Lower lobe of right lung (tissue), 2 donors: ENCODE data around the gene SYT3. TPM values are rescaled to one million over a fixed set of nuclear protein-coding genes. Genes with fewer than 3 reads are reported as not detected.

Source experiments
- ATAC-seq, 2 donors: fragments of 200-7000 bp; cut with Tn5 transposase; one replicate each; pipeline ENCODE4 v1.9.1; 2020 to 2022; ENCODE audit warnings: mild to moderate bottlenecking in 2 of 2, moderate library complexity in 2 of 2
- DNase-seq: peaks from one replicate; pipeline ENCODE4 v3.0.0-alpha.2; 2020
- H3K27ac ChIP-seq: fragments of 200-600 bp; one replicate; pipeline ENCODE4 v1.8.0; 2022
- H3K27me3 ChIP-seq: fragments of 200-600 bp; one replicate; pipeline ENCODE4 v1.8.0; 2022; ENCODE audit warnings: low read depth
- H3K36me3 ChIP-seq: fragments of 200-600 bp; one replicate; pipeline ENCODE4 v1.8.0; 2022; ENCODE audit warnings: mild to moderate bottlenecking
- H3K4me1 ChIP-seq: fragments of 200-600 bp; one replicate; pipeline ENCODE4 v1.8.0; 2022
- H3K4me3 ChIP-seq: fragments of 200-600 bp; one replicate; pipeline ENCODE4 v1.8.0; 2022; ENCODE audit warnings: mild to moderate bottlenecking
- H3K9me3 ChIP-seq: fragments of 200-600 bp; one replicate; pipeline ENCODE4 v1.8.0; 2022
- CTCF ChIP-seq: fragments of 200-600 bp; IDR thresholded peaks from one replicate; pipeline ENCODE4 v1.8.0; 2022; ENCODE audit warnings: antibody characterized with exemption, mild to moderate bottlenecking
- intact Hi-C: fragments of 100-400 bp; cut with DNase I; formaldehyde crosslinking; loops from one replicate; pipeline ENCODE4 v1.11.0; 2022
- total RNA-seq: library from RNA; stranded (reverse); fragmentation: NEBNext Ultra II Directional; extraction: Animal tissue kit (Norgen Biotek cat#: 25700); gene quantifications from one replicate; pipeline ENCODE4 v1.2.1, GENCODE V29; 2021
- donor health status: DM: no; HTN: yes; CAD: no; lungs with severe emphysema.

SYT3 gene
- total RNA-seq, 1 donor from 2014 or later = 1.2 TPM

GRCh38 chr19:50664204-50664603 lies 24.5 kb upstream of the SYT3 start:
- DNase-seq (no peak), ATAC-seq (no peak)
- Histone ChIP-seq H3K27me3 (peaks cover 60% of the 10 kb centered on the region), H3K27ac (no peak overlapping the region), H3K36me3 (no peaks in the 10 kb centered on the region), H3K9me3 (no peaks in the 10 kb centered on the region), H3K4me1 (peaks cover 2% of the 10 kb centered on the region), H3K4me3 (no peak overlapping the region)
- intact Hi-C loops = no loop called here
- TF ChIP-seq CTCF = no peak

- intact Hi-C loops = no loop called here
- peaks cover 62% of the 10 kb centered on the region for H3K27me3 ChIP-seq
- no peaks in the 10 kb centered on the region for H3K9me3 ChIP-seq
- ATAC-seq (no peak), DNase-seq (no peak)
- TF ChIP-seq CTCF = no peak
- H3K27ac ChIP-seq = no peak overlapping the region
- H3K4me1 ChIP-seq = peaks cover 10% of the 10 kb centered on the region
- H3K4me3 ChIP-seq = no peak overlapping the region
- no peaks in the 10 kb centered on the region for H3K36me3 ChIP-seq
Measured at GRCh38 chr19:50663482-50663790, 23.8 kb upstream of the SYT3 start.

- peaks cover 16% of the 10 kb centered on the region for H3K4me1 ChIP-seq
- H3K27me3 ChIP-seq = peaks cover 62% of the 10 kb centered on the region
- ATAC-seq = no peak
- no peak overlapping the region for H3K4me3 ChIP-seq
- DNase-seq = no peak
- no peak for TF ChIP-seq CTCF
- H3K9me3 ChIP-seq = no peaks in the 10 kb centered on the region
- no peak overlapping the region for H3K27ac ChIP-seq
- intact Hi-C loops = no loop called here
- no peaks in the 10 kb centered on the region for H3K36me3 ChIP-seq
Measured at GRCh38 chr19:50662651-50663481, 23.2 kb upstream of the SYT3 start.

GRCh38 chr19:50661766-50662650 lies 22.3 kb upstream of the SYT3 start:
- H3K4me3 ChIP-seq = no peak overlapping the region
- no peak for TF ChIP-seq CTCF
- H3K4me1 ChIP-seq = peaks cover 16% of the 10 kb centered on the region
- H3K9me3 ChIP-seq = no peaks in the 10 kb centered on the region
- H3K36me3 ChIP-seq = no peaks in the 10 kb centered on the region
- DNase-seq (no peak), ATAC-seq (no peak)
- H3K27ac ChIP-seq = no peak overlapping the region
- peaks cover 57% of the 10 kb centered on the region for H3K27me3 ChIP-seq
- intact Hi-C loops = no loop called here

GRCh38 chr19:50661023-50661422 lies 21.3 kb upstream of the SYT3 start:
- Histone ChIP-seq H3K9me3 (no peaks in the 10 kb centered on the region), H3K36me3 (no peaks in the 10 kb centered on the region), H3K27ac (no peak overlapping the region), H3K4me1 (peaks cover 16% of the 10 kb centered on the region), H3K4me3 (no peak overlapping the region), H3K27me3 (peaks cover 49% of the 10 kb centered on the region)
- intact Hi-C loops = no loop called here
- TF ChIP-seq CTCF = no peak
- ATAC-seq = no peak
- DNase-seq = no peak
